Effector memory CD4-positive, alpha-beta T cell (primary cell): Measurements from ENCODE around the gene CCDC110.
A peak's percentile ranks its signal among the peaks of the same experiment; 100 is the strongest.

Experiments
- DNase-seq, 3 donors: peaks; one replicate each; pipeline ENCODE4 v3.0.0-alpha.2; 2020
- H3K27ac ChIP-seq: 2 replicates; pipeline ENCODE4 v1.7.0; 2013; ENCODE audit warnings: mild to moderate bottlenecking, low read length, moderate library complexity; ENCODE audit not compliant: insufficient read depth, poor library complexity, severe bottlenecking
- H3K27me3 ChIP-seq: replicated peaks from 2 replicates; pipeline ENCODE4 v1.7.0; 2013; ENCODE audit warnings: mild to moderate bottlenecking, low read length; ENCODE audit not compliant: insufficient read depth, control insufficient read depth, poor library complexity, severe bottlenecking
- H3K36me3 ChIP-seq: 2 replicates; pipeline ENCODE4 v1.7.0; 2013; ENCODE audit warnings: mild to moderate bottlenecking, low read length, moderate library complexity; ENCODE audit not compliant: control insufficient read depth, insufficient read depth
- H3K4me1 ChIP-seq: 2 replicates; pipeline ENCODE4 v1.7.0; 2013; ENCODE audit warnings: low read length, mild to moderate bottlenecking; ENCODE audit not compliant: control insufficient read depth, insufficient read depth, poor library complexity, severe bottlenecking
- H3K4me3 ChIP-seq: 2 replicates; pipeline ENCODE4 v1.7.0; 2013; ENCODE audit warnings: low read length, low read depth, mild to moderate bottlenecking; ENCODE audit not compliant: insufficient read depth, poor library complexity, severe bottlenecking
- H3K9me3 ChIP-seq: 2 replicates; pipeline ENCODE4 v1.7.0; 2013; ENCODE audit warnings: mild to moderate bottlenecking, low read length, moderate library complexity; ENCODE audit not compliant: control insufficient read depth

CCDC110 gene

DNA sequence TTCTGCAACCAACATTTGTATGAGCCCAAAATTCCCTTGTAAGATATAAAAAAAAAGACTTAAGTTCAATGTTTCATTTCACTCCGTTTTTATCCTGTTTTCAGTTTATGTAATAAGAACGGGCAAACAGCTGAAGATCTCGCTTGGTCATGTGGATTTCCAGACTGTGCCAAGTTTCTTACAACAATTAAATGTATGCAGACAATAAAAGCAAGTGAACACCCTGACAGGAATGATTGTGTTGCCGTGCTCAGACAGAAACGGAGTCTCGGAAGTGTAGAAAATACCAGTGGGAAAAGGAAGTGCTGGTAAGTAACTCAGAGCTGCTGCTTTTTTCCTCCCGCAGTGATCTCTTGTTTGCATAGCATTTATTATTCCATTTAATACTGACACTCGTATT, 72.1 kb downstream of the CCDC110 start:
- H3K27me3 ChIP-seq: no peaks in the 10 kb centered on the region
- no peak for DNase-seq
- H3K4me1 ChIP-seq: peaks cover 15% of the 10 kb centered on the region
- no peaks in the 10 kb centered on the region for H3K9me3 ChIP-seq
- H3K36me3 ChIP-seq: peaks cover 32% of the 10 kb centered on the region
- H3K4me3 ChIP-seq: no peak overlapping the region
- no peak overlapping the region for H3K27ac ChIP-seq

DNA sequence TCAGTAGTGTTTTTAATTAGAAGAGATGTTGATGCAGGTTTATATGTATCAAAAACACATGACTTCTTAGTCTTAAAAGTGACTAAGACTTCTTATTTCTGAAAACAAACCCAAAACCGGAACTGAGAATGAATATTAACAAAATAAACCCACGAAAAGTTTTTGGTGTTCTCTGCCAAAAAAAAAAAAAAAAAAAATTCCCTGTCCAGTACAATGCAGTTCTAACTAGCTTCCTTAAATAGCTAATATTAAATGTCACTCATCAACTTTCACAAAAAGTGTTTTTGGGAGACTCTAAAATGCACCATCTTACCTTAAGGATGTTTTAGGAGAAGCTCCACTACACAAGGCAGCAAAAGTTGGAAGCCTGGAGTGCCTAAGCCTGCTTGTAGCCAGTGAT, 72.9 kb downstream of the CCDC110 start:
- Histone ChIP-seq H3K27ac (no peak overlapping the region), H3K4me3 (no peak overlapping the region), H3K27me3 (no peaks in the 10 kb centered on the region), H3K36me3 (peaks cover 32% of the 10 kb centered on the region), H3K4me1 (peaks cover 18% of the 10 kb centered on the region), H3K9me3 (no peaks in the 10 kb centered on the region)
- no peak for DNase-seq

DNA sequence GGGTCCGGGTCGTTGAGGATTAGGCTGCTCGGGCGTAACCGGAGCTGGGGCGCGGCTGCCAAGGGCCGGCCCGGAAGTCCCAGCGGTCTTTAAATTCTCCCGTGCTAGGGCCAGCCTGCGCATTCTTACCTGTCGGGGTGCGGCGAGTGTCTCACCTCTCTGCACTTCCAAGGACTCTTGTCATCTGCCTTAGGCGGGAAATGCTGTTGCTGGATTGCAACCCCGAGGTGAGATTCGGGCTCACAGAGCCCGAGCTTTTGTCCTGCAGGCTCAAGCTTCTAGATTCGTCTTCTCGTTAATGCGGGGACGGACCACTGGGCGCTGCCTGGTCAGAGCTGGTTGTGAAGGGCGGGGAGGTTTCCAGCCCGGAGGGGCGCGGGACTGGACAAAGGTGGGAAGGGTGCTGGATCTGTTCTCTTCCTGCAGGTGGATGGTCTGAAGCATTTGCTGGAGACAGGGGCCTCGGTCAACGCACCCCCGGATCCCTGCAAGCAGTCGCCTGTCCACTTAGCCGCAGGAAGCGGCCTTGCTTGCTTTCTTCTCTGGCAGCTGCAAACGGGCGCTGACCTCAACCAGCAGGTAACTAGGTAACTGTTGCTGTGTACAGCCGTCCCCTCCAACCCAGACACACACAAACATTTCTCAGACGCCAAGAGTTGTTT, 74.7 kb downstream of the CCDC110 start, which contains the start of gene ANKRD37:
TSS of gene ANKRD37 (plus strand) at position 118 of the 662 bp plus-strand sequence. CDS start at position 201, 83 bp downstream.
- Histone ChIP-seq H3K4me3 (peak within 1 kb of the TSS; percentile 85), H3K27ac (peak within 1 kb of the TSS; percentile 94), H3K36me3 (peaks cover 24% of the 10 kb centered on the region), H3K4me1 (peaks cover 18% of the 10 kb centered on the region), H3K9me3 (no peaks in the 10 kb centered on the region), H3K27me3 (no peaks in the 10 kb centered on the region)
- DNase-seq: no peak

DNA sequence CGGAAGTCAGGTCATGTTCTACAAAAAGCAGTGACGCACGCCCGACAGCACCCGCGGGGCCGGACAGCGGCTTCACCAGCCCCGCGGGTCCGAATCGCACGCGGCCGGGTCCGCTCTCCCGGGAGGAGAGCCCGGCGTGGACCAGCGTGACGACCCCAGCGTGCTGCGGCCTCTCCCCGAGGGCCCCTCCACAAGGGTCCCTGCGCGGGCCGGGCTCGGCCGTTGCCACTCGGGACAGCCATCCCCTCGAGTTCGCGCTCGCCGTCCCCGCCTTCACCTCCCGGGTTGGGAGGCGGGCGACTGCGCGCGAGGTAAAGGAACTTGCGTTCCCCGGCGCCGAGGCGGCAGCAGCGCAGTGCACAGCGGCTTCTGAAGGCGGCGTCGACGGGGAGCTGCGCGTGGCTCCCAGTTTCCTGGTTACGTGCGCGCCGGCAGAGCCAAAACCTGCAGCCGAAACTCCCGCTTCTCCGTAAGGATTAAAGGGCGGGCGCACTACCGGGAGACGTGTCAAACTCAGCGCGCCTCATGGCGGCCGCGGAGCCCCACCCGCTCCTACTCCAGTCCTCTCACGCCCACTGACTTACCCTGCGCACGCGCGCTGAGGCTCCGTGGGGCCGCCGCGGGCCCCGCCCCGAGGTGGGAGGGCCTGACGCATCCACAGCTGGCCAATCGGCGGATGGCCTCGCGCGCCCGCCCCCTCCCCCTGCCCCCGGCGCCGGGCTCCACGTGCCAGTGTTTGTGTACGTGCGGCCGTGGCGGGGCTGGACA, 75.4 kb downstream of the CCDC110 start:
- peaks cover 17% of the 10 kb centered on the region for H3K36me3 ChIP-seq
- H3K27me3 ChIP-seq: no peaks in the 10 kb centered on the region
- H3K4me3 ChIP-seq: peak overlapping the region; percentile 85
- H3K4me1 ChIP-seq: peaks cover 18% of the 10 kb centered on the region
- peak; percentile 93 to 95 (median 93) for DNase-seq
- H3K27ac ChIP-seq: peak overlapping the region; percentile 94
- H3K9me3 ChIP-seq: no peaks in the 10 kb centered on the region

DNA sequence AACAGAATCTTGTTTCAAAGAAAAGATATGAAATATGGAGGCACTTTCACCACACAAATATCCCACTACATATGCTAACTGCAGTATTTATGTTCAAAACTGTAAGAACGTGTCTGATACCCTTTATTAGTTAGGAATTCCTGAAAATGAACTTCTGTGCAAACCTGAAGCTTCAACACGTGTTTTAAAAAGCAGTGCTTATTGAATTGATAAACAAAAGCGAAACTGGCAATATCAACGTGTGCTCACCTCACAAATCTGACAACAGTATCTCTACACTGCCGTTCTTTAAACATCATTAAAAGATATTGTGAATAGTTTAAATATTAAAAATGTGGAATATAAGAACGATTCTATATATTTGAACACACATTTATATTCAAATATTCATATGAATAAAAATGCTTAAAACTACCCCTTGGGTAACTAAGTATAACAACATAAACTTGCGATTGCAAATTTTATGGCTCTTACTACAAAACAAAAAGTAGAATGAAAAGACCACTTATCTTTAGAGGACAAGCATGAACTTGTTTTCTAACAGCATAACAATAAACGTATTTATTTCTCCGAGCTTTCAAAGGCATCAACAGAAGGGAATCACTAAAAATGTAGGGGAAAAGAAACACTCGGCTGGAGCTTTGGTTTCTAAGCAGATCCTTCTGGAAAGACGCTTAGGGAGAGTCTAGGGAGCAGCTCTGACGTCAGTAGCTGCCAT, 76.1 kb downstream of the CCDC110 start, which contains the start of gene LRP2BP:
TSS of gene LRP2BP (minus strand) at position 687 of the 718 bp plus-strand sequence. CDS start 17,738 bp downstream, outside the sequence.
- Histone ChIP-seq H3K4me1 (peaks cover 18% of the 10 kb centered on the region), H3K27me3 (no peaks in the 10 kb centered on the region), H3K27ac (peak within 1 kb of the TSS; percentile 94), H3K36me3 (peaks cover 10% of the 10 kb centered on the region), H3K4me3 (peak within 1 kb of the TSS; percentile 85), H3K9me3 (no peaks in the 10 kb centered on the region)
- DNase-seq: no peak
